Measurements from ENCODE around the gene SCIN.

The SCIN gene

GRCh38 chr7:12570168-12570533, 369 bp upstream of the SCIN start:
- DNase-seq = no peak

- DNase-seq = no peak
These were observed 1.2 kb downstream of the SCIN start for GRCh38 chr7:12571691-12572090.

- DNase-seq = no peak
These were observed 2.5 kb downstream of the SCIN start for GRCh38 chr7:12572941-12573575.

GRCh38 chr7:12573885-12574284, 3.4 kb downstream of the SCIN start:
- DNase-seq = no peak

- no peak for DNase-seq
These were observed 8.6 kb downstream of the SCIN start for GRCh38 chr7:12578930-12579640.

GRCh38 chr7:12581897-12582296, 11.4 kb downstream of the SCIN start:
- no peak for DNase-seq

GRCh38 chr7:12582362-12582761, 11.8 kb downstream of the SCIN start:
- no peak for DNase-seq

- no peak for DNase-seq
These were observed 12.7 kb downstream of the SCIN start for GRCh38 chr7:12583176-12583575.

- no peak for DNase-seq
These were observed 13.4 kb downstream of the SCIN start for GRCh38 chr7:12583922-12584321.

GRCh38 chr7:12584930-12585329, 14.4 kb downstream of the SCIN start:
- DNase-seq = no peak

- no peak for DNase-seq
These were observed 15.8 kb downstream of the SCIN start for GRCh38 chr7:12586271-12586670.

- no peak for DNase-seq
These were observed 17.9 kb downstream of the SCIN start for GRCh38 chr7:12588259-12588904.

- no peak for DNase-seq
These were observed 20.0 kb downstream of the SCIN start for GRCh38 chr7:12590559-12590958.

GRCh38 chr7:12594122-12594897, 23.8 kb downstream of the SCIN start:
- no peak for DNase-seq

- DNase-seq = no peak
These were observed 24.6 kb downstream of the SCIN start for GRCh38 chr7:12595148-12595547.

- no peak for DNase-seq
These were observed 25.8 kb downstream of the SCIN start for GRCh38 chr7:12596225-12596790.

- DNase-seq = no peak
These were observed 30.9 kb downstream of the SCIN start for GRCh38 chr7:12601302-12601869.

- peak; percentile 6 to 45 for DNase-seq
These were observed 36.6 kb downstream of the SCIN start for GRCh38 chr7:12607134-12607533.

GRCh38 chr7:12609561-12609960, 39.0 kb downstream of the SCIN start:
- no peak for DNase-seq

GRCh38 chr7:12610899-12611298, 40.4 kb downstream of the SCIN start:
- no peak for DNase-seq

- DNase-seq = no peak
These were observed 42.1 kb downstream of the SCIN start for GRCh38 chr7:12612622-12613021.

- DNase-seq = no peak
These were observed 49.0 kb downstream of the SCIN start for GRCh38 chr7:12619461-12620069.
